ENCODE data around the gene SPTLC2.

Gene SPTLC2

GRCh38 chr14:77469539-77469938, 146.9 kb downstream of the SPTLC2 start:
- TF ChIP-seq MAX (IDR thresholded peaks at IDR 0.05) (no peak), CREB1 (IDR thresholded peaks at IDR 0.05; ENCODE audit: low read depth) (no peak), TEAD4 (IDR thresholded peaks at IDR 0.05) (no peak), RAD21 (IDR thresholded peaks at IDR 0.05; ENCODE audit: low read depth) (no peak), NFIC (IDR thresholded peaks at IDR 0.05) (no peak), REST (IDR thresholded peaks at IDR 0.05; ENCODE audit: low read depth) (no peak), EP300 (IDR thresholded peaks at IDR 0.05; ENCODE audit: borderline replicate concordance) (no peak), TAF1 (IDR thresholded peaks at IDR 0.05; ENCODE audit: low read depth) (no peak), EGR1 (IDR thresholded peaks at IDR 0.05) (no peak), FOXM1 (IDR thresholded peaks at IDR 0.05; ENCODE audit: borderline replicate concordance, low read depth) (no peak), USF1 (IDR thresholded peaks at IDR 0.05) (no peak), ZBTB7A (IDR thresholded peaks at IDR 0.05; ENCODE audit: low read depth) (no peak), YY1 (IDR thresholded peaks at IDR 0.05; ENCODE audit: low read depth) (no peak), CEBPB (IDR thresholded peaks at IDR 0.05) (no peak), TCF12 (IDR thresholded peaks at IDR 0.05; ENCODE audit: low read depth) (no peak)

- TF ChIP-seq MAX (IDR thresholded peaks at IDR 0.05) (no peak), YY1 (IDR thresholded peaks at IDR 0.05; ENCODE audit: low read depth) (no peak), FOXM1 (IDR thresholded peaks at IDR 0.05; ENCODE audit: borderline replicate concordance, low read depth) (no peak), EP300 (IDR thresholded peaks at IDR 0.05; ENCODE audit: borderline replicate concordance) (no peak), TAF1 (IDR thresholded peaks at IDR 0.05; ENCODE audit: low read depth) (no peak), REST (IDR thresholded peaks at IDR 0.05; ENCODE audit: low read depth) (no peak), CREB1 (IDR thresholded peaks at IDR 0.05; ENCODE audit: low read depth) (no peak), ZBTB7A (IDR thresholded peaks at IDR 0.05; ENCODE audit: low read depth) (no peak), RAD21 (IDR thresholded peaks at IDR 0.05; ENCODE audit: low read depth) (no peak), NFIC (IDR thresholded peaks at IDR 0.05) (no peak), CEBPB (IDR thresholded peaks at IDR 0.05) (no peak), TEAD4 (IDR thresholded peaks at IDR 0.05) (no peak), EGR1 (IDR thresholded peaks at IDR 0.05) (no peak), TCF12 (IDR thresholded peaks at IDR 0.05; ENCODE audit: low read depth) (no peak), USF1 (IDR thresholded peaks at IDR 0.05) (no peak)
These were observed 147.4 kb downstream of the SPTLC2 start for GRCh38 chr14:77469067-77469505.

GRCh38 chr14:77467801-77468200, 148.6 kb downstream of the SPTLC2 start:
- TF ChIP-seq USF1 (IDR thresholded peaks at IDR 0.05) (no peak), NFIC (IDR thresholded peaks at IDR 0.05) (no peak), EGR1 (IDR thresholded peaks at IDR 0.05) (no peak), FOXM1 (IDR thresholded peaks at IDR 0.05; ENCODE audit: borderline replicate concordance, low read depth) (no peak), RAD21 (IDR thresholded peaks at IDR 0.05; ENCODE audit: low read depth) (no peak), YY1 (IDR thresholded peaks at IDR 0.05; ENCODE audit: low read depth) (no peak), ZBTB7A (IDR thresholded peaks at IDR 0.05; ENCODE audit: low read depth) (no peak), MAX (IDR thresholded peaks at IDR 0.05) (no peak), TCF12 (IDR thresholded peaks at IDR 0.05; ENCODE audit: low read depth) (no peak), CEBPB (IDR thresholded peaks at IDR 0.05) (no peak), CREB1 (IDR thresholded peaks at IDR 0.05; ENCODE audit: low read depth) (no peak)

- TF ChIP-seq YY1 (IDR thresholded peaks at IDR 0.05; ENCODE audit: low read depth) (no peak), RAD21 (IDR thresholded peaks at IDR 0.05; ENCODE audit: low read depth) (peak; percentile 67)
These were observed 157.2 kb downstream of the SPTLC2 start for GRCh38 chr14:77459072-77459723.

GRCh38 chr14:77458249-77458950, 158.0 kb downstream of the SPTLC2 start:
- no peak for TF ChIP-seq MAX (IDR thresholded peaks at IDR 0.05)
- TF ChIP-seq EGR1 (IDR thresholded peaks at IDR 0.05), result no peak
- TF ChIP-seq ZBTB7A (IDR thresholded peaks at IDR 0.05; ENCODE audit: low read depth), result no peak
